Hindlimb muscle (tissue), 1 donor: ENCODE results near the gene PTPRN2. TPM values are rescaled to one million over a fixed set of nuclear protein-coding genes. Genes with fewer than 3 reads are reported as not detected.
"Not testable (repeated sequence)": the region's sequence is repeated elsewhere in the genome, so short reads cannot be mapped to it uniquely, and the experiment has no call there.

Experiments
- DNase-seq: peaks from one replicate; pipeline ENCODE4 v3.0.0-alpha.2; 2013
- polyA plus RNA-seq: library from polyadenylated mRNA; unstranded; fragments of 120-200 nt; gene quantifications from one replicate; pipeline ENCODE4 v1.2.1, GENCODE V29; 2013; ENCODE audit not compliant: insufficient read length

PTPRN2 gene
- polyA plus RNA-seq, 1 donor, result 2.0 TPM

DNA sequence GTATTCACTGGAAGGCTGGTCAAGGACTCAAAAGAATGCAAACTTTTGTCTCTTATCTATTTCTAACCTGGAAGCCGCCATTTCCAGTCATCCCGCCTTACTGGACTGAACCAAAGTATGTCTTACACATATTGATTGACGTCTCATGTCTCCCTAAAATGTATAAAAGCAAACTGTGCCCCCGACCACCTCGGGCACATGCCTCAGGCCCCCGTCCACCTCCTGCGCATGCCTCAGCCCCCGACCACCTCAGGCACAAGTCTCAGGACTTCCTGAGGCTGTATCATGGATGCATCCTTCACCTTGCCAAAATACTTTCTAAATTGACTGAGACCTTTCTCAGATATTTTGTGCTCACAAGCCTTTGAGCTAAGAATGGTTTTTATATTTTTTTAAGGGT lies 148.6 kb downstream of the PTPRN2 start:
- DNase-seq, result no peak

DNA sequence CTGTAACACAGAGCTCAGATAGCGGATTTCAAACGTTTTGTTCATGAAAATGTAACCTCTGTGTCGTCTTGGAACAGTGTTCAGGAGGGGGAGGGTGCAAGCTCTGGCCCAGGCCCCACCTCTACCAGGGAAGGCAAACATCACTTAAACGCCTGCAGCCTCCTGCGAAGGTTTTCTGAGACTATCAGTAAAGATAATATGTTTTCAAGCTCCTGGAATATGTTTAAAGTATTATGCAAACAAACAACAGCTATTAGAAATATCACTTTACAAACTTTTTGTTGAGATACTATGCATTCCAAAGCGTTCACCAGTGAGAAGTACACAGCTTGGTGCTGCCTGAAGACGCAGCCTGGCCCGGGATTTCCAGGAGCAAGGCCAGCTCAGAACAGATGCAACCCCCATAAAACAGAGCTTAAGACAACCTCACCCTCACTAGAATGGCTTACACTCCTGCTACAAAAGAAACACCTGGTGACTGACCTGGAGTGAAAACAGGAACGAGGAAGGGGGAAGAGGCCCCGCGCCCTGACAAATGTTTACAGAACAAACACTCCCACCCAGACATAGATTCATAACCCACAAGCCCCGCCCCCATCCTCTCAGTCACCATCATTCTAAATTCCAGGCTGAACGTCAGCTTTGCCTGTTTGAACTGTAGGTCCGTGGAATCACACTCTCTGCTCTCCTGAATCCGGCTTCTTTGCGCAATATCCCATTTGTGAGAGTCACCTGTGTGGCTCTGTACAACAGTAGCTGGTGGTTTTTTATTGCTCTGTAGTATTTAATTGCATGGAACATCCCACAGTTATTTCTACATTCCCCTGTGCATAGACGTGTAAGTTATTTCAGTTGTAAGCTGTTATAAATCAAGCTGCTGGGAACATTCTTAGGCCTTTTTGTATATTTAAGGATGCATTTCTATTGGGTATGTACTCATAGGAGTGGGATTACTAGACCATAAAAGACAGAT lies 155.0 kb downstream of the PTPRN2 start:
- no peak for DNase-seq

DNA sequence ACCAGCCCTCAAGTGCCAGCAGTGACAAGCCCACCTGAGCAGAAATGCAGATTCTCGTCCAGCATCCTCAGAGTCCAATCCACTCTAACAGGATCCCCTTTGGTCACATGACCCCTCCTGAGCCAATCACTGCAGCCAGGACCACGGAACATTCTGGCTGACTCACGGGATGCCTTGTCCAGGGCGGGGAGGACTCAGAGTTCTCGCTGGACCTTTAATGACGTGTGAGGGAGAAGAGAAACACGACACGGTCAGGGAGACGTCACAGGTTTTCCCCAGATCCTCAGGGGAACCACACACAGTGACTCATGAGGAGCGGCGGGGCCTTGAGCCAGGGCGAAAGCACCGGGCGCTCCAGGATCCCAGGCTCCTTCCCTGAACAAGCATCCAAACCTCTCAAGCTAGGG lies 155.7 kb downstream of the PTPRN2 start:
- DNase-seq, result peak; percentile 56

DNA sequence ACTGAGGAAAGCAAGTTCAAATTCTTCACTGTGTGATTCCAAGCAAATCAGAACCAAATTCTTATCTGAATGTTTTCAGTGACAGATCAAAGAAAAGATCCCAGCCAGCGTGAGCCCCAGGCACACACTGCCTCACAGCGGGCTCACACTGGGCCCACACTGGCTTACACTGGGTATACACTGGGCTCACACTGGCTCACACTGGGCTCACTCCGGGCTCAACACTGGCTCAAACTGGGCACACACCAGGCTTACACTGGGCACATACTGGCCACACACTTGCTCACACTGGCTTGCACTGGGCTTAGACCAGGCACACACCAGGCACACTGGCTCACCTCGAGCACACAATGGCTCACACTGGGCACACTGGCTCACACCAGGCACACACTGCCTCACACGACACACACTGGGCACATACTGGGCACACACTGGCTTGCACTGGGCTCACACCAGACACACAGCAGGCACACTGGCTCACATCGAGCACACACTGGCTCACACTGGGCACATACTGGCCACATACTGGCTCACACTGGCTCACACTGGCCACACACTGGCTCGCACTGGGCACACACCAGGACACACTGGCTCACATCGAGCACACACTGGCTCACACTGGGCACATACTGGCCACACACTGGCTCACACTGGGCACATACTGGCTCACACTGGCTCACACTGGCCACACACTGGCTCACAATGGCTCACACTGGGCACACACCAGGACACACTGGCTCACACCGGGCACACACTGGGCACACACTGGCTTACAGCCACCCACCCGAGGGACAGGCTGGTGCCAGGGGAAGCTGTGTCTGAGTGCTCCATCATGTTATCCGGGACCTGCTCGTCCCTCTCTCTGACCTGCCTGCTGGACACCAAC lies 156.3 kb downstream of the PTPRN2 start:
- DNase-seq, result no peak

DNA sequence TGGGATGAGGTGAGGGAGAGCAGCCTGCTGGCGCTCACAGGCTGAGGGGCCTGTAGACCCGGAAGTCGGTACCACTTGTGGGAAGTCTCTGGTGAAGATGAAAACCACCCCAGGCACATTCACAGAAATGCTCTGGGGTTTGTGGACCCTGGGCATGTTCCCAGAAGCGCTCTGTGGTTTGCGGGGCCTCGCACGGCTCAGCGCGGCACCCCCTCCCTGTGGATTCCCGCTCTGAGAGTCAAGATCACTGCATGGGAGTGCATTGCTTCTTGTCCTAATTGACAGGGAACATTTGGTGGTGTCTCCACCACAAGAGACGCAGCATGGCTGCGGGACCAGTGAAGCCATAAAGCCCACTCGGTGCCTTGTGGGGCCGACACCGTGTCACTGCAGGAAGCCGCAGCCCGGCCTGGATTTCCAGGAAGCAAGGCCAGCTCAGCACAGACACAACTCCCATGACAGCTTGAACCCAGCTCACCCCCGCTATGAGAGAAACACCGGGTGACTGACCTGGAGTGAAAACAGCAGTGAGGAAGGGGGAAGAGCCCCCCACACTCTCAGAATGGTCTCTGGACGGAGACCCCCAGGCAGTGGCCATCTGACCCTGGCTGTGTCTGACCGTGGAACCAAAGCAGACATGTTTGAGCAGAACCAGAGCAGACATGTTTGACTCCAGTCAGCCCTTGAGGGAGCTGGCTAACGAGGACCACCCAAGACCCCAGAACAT lies 157.2 kb downstream of the PTPRN2 start:
- DNase-seq, result no peak

DNA sequence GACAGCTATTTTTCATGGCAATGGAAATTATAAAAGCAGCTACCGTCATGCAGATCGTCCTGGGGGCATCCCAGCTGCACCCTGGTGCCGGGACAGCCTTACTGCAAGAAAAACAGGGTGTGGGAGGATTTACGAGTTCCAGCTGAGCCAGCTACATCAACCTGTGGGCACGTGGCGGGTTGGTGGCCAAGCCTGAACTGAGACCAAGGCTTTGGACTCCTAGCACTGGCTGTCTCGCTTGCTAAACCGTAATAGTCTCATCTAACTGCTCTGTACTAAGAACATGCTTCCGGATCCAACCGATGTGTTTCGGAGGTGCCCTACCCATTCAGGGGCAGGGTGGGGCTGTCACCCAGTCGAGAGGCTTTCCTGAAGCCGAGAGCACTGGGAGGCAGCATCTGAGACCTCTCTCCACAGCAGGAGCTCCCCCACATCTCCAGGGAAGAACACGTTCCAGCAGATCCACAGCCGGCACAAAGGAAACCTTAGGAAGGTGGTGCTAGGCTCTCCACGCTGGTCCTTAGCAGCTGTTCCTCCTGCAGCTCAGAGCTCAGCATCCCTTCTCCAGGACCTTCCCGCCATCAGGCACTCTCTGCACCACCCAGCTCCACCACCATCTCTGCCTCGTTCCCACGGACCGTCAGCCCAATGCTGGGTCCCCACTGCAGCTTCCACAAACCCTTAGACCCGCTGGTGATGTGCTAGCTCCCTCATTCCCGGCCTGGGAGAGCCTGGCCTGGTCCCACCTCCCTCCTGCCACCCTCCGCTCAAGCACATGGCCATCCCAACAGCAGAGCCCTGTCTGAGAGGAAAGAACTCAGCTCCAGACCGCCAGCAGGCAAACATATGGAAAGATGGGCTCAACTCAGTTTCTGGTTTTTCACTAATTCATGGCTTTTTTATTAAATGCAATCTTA lies 158.5 kb downstream of the PTPRN2 start:
- no peak for DNase-seq

DNA sequence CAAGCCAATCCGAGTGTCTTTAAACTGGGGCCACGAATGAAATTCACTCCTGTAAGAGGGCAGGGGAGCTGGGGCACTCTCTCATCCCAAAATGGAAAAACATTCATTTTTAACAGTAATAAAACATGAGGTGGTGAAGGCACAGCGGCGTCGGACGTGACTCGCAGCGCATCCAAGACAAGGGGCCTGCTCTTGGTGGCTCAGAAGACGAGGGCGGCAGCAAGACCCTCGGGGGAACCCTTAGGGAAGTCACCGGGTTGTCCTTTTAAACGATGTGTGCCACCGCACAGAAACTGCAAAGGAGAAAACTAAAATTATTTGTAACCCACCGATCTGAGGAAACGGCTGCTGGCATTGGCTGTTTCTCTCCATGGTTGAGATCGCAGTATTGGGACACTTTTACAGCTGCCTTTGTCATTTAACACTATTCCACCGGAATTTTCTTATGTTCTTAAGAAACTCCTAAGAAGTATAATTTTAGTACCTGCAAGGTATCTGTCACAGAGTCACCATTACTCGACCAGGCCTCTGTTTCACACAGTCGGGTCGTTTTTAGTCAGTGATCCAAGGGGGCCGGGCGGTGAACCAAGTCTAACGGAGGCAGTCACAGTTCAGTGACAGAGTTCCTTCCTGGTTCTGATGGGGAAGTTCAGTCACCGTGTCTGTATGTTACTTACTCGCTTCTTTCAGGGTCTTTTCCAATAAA lies 159.3 kb downstream of the PTPRN2 start:
- no peak for DNase-seq

DNA sequence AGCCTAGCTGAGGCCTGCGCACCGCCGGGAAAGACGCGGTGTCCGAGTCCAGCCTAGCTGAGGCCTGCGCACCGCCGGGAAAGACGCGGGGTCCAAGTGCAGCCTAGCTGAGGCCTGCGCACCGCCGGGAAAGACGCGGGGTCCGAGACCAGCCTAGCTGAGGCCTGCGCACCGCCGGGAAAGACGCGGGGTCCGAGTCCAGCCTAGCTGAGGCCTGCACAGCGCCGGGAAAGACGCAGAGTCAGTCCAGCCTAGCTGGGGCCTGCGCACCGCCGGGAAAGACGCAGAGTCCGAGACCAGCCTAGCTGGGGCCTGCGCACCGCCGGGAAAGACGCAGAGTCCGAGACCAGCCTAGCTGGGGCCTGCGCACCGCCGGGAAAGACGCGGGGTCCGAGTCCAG lies 161.9 kb downstream of the PTPRN2 start:
- DNase-seq, result not testable (repeated sequence)

GRCh38 chr7:158424531-158424930 lies 163.1 kb downstream of the PTPRN2 start:
- no peak for DNase-seq

DNA sequence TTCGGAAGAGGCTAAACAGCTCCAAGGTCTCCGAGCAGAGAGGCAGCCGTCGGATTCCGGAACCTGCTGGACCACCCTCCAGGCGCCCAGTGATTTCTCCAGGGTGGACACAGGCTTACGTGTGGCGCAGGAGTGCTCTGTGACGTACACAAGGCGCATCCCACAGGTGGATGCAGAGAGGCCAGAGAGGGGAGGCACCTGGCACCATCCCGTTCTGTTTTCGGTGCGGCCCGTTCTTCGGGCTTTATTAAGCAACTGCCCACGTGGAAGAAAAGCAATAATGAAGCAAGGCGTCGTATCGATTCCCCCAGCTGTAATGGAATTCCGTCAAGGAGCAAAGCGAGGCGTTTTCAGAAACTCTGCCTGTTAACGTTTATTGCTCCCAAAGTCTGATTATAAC lies 163.6 kb downstream of the PTPRN2 start:
- DNase-seq, result no peak

- DNase-seq, result no peak
Measured at GRCh38 chr7:158422887-158423560, 164.6 kb downstream of the PTPRN2 start.

DNA sequence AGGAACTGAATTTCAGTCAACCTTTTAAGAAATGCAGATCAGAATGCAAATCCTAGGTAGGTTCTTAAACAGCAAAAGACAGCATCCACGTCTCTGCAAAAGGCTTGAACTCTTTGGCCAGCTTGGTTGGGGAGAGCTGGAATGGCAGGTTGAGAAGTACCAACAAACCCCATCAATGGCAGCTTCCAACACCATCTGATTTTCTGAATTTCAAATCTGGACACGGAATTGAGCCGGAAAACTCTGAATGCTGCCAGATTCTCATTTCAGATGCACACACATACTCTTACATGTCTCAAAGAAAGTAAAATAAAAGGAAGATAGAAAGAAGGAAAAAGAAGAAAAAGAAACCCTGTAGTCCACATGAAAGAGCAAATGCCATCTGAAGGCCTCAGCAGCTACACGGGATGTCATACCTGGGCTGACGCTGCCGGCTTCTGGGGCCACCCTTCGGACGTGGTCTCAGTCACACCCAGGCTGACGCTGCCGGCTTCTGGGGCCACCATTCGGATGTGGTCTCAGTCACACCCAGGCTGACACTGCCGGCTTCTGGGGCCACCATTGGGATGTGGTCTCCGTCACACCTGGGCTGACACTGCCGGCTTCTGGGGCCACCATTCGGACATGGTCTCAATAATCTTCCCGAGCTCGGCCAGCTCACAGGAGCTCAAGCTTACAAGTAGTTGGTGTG lies 165.3 kb downstream of the PTPRN2 start:
- no peak for DNase-seq

DNA sequence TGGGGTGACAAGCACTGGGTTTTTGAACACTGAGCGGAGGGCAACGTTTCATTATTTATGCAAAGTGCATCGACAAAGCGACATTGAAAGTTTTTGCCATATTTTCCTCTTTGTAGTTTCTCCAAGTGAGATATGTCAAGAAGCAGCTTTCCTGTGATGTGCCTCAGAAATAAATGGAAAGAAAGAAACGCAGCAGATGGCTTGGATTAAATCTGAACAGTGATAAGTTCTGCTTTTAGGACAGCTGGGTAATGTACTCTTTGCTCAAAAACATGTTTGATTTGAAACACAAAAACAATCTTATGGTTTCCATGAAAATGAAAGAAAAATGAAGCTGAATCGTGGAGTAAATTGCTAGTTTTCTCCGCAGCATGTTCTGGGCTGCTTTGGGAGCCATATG lies 166.3 kb downstream of the PTPRN2 start:
- no peak for DNase-seq

GRCh38 chr7:158420591-158421340 lies 166.9 kb downstream of the PTPRN2 start:
- DNase-seq, result no peak

- no peak for DNase-seq
Measured at GRCh38 chr7:158419238-158419785, 168.3 kb downstream of the PTPRN2 start.

- not testable (repeated sequence) for DNase-seq
Measured at GRCh38 chr7:158418395-158418794, 169.2 kb downstream of the PTPRN2 start.

GRCh38 chr7:158416283-158416933 lies 171.2 kb downstream of the PTPRN2 start:
- DNase-seq, result no peak

DNA sequence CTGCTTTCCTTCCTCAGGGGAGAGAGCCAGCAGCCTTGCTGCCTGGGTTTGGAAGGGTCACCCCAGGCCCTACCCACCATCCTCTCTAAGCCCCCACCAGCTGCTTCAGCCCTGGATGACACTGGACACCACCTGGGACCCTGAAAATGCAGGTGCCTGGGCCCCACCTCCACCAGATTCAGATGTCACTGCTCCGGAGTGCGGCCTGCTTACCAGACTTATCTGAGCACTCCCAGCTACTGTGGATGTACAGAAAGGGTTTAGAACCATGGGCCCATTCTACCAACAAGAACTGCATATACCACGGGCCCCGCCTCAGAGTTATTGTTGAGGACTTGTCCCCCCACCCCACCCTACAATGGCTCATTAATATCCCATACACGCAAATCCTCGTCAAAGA lies 172.3 kb downstream of the PTPRN2 start:
- no peak for DNase-seq
